ENCODE data around the gene HAGHL.

DNA sequence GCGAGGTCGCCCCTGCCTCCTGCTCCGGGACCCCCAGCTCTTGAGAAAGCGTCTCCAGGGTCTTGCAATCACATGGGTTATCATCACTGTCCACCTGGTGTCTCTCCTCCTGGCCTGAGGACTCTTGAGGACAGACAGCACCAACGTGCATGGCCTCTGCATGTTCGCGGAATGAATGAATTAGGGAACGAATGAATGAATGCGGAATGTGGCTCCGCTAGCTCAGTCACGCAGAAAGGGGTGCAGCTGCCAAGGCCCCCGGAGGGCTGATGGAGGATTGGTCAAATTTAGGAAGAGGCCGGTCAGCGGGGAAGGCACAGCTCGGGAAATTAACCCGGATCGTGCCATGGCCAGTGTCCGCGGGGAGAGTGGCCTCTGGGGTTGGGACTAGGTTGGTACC, 24.6 kb upstream of the HAGHL start:
- no peak for TF ChIP-seq CTCF (IDR thresholded peaks at IDR 0.05)
- TF ChIP-seq CEBPB (IDR thresholded peaks at IDR 0.05) = no peak
